Loucy (cell line): ENCODE data around the gene CRIP2.

Experiments
- EZH2phosphoT487 ChIP-seq: fragments of 200-600 bp; IDR thresholded peaks from 2 replicates; pipeline ENCODE4 v1.6.1; 2018; ENCODE audit warnings: antibody characterized with exemption, mild to moderate bottlenecking, moderate library complexity, borderline replicate concordance
- TF ChIP-seq, protein P1 (sequence below): fragments of 200-600 bp; sonication (generic); conservative IDR thresholded peaks from 2 replicates; pipeline ENCODE4 v1.5.1; 2014; ENCODE audit warnings: mild to moderate bottlenecking, antibody characterized with exemption, low read length

DNA sequence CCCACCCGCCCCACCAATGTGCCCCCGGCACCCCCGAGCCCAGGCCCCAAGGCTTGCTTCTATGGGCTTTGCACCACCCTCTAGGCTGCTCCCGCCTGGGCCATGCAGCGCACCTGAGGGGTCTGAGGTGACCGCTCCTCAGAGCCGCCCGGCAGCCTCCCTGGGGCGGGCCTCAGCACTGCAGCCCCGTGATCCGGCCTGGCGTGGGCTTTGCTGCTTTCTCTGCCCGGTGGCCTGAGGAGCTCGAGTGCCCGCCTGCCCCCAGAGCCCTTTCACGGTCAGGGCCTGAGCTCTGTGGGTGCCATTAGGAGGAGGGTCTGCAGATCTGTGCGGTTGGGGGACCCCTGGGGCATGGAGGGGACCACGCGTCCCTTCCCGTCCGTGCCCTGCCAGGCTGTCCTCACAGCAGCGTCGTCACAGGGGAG, 48.8 kb upstream of the CRIP2 start:
- TF ChIP-seq, protein P1, sequence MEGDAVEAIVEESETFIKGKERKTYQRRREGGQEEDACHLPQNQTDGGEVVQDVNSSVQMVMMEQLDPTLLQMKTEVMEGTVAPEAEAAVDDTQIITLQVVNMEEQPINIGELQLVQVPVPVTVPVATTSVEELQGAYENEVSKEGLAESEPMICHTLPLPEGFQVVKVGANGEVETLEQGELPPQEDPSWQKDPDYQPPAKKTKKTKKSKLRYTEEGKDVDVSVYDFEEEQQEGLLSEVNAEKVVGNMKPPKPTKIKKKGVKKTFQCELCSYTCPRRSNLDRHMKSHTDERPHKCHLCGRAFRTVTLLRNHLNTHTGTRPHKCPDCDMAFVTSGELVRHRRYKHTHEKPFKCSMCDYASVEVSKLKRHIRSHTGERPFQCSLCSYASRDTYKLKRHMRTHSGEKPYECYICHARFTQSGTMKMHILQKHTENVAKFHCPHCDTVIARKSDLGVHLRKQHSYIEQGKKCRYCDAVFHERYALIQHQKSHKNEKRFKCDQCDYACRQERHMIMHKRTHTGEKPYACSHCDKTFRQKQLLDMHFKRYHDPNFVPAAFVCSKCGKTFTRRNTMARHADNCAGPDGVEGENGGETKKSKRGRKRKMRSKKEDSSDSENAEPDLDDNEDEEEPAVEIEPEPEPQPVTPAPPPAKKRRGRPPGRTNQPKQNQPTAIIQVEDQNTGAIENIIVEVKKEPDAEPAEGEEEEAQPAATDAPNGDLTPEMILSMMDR, result no peak
- no peak for TF ChIP-seq EZH2phosphoT487
